Measurements from ENCODE around the gene ZFAND2A. TPM values are rescaled to one million over a fixed set of nuclear protein-coding genes. Genes with fewer than 3 reads are reported as not detected.

The ZFAND2A gene
- polyA plus RNA-seq, 3 donors: 30.6 to 126 (median 35.1) TPM

- no peaks in the 10 kb centered on the region for H3K9me3 ChIP-seq (replicated peaks in 1 of 2; ENCODE audit: control insufficient read depth in 1 of 2, insufficient read depth in 1 of 2, low read length in 2 of 2)
- H3K79me2 ChIP-seq (ENCODE audit: insufficient read depth, low read length): no peaks in the 10 kb centered on the region
- no peaks in the 10 kb centered on the region for H3K4me1 Mint-ChIP-seq
- no peaks in the 10 kb centered on the region for H3K4me1 ChIP-seq (ENCODE audit: control insufficient read depth in 1 of 2, insufficient read depth in 2 of 2, low read length in 2 of 2)
- no peak overlapping the region for H2AFZ ChIP-seq (ENCODE audit: insufficient read depth, low read depth, low read length, poor library complexity, severe bottlenecking)
- no peak for DNase-seq
- H3K27me3 ChIP-seq (ENCODE audit: control insufficient read depth in 2 of 2, insufficient read depth in 2 of 2, low read length in 2 of 2): no peaks in the 10 kb centered on the region
- no peak for TF ChIP-seq CTCF (IDR thresholded peaks at IDR 0.05)
- H3K9ac ChIP-seq (ENCODE audit: insufficient read depth, low read length, poor library complexity, severe bottlenecking): no peak overlapping the region
- H3K4me3 ChIP-seq (replicated peaks in 1 of 3; ENCODE audit: low read depth in 2 of 3, low read length in 3 of 3): no peak overlapping the region
- H3K36me3 Mint-ChIP-seq: no peaks in the 10 kb centered on the region
- H3K27me3 Mint-ChIP-seq (ENCODE audit: low read depth in 3 of 3): peaks cover 0 to 4% (median 3%) of the 10 kb centered on the region in 3 donors
- H3K27ac ChIP-seq (ENCODE audit: low read depth in 1 of 2, low read length in 2 of 2): no peak overlapping the region
- H3K9me3 Mint-ChIP-seq: peaks cover 2 to 15% (median 11%) of the 10 kb centered on the region in 7 donors
- no peak overlapping the region for H3K4me2 ChIP-seq (replicated peaks; ENCODE audit: extremely low read depth, low read length, poor library complexity, severe bottlenecking)
- no peaks in the 10 kb centered on the region for H4K20me1 ChIP-seq (ENCODE audit: insufficient read depth, low read length)
- no peak overlapping the region for H3K27ac Mint-ChIP-seq
- 96% methylated on average over 41 of the region's 43 CpGs for WGBS (ENCODE audit: insufficient coverage)
- H3K4me3 Mint-ChIP-seq: no peak overlapping the region
- intact Hi-C loops (cut with micrococcal nuclease): no loop called here
- H3K36me3 ChIP-seq (replicated peaks in 1 of 2; ENCODE audit: control insufficient read depth in 1 of 2, insufficient read depth in 2 of 2, low read length in 2 of 2): no peaks in the 10 kb centered on the region
Observed at GRCh38 chr7:1112625-1113547, 47.1 kb downstream of the ZFAND2A start.

GRCh38 chr7:1112109-1112508, 47.9 kb downstream of the ZFAND2A start:
- no peaks in the 10 kb centered on the region for H3K4me1 ChIP-seq (ENCODE audit: control insufficient read depth in 1 of 2, insufficient read depth in 2 of 2, low read length in 2 of 2)
- Mint-ChIP-seq H3K9me3 (peaks cover 2 to 12% (median 8%) of the 10 kb centered on the region in 7 donors), H3K4me3 (no peak overlapping the region), H3K27ac (no peak overlapping the region), H3K36me3 (no peaks in the 10 kb centered on the region), H3K4me1 (no peaks in the 10 kb centered on the region), H3K27me3 (ENCODE audit: low read depth in 3 of 3) (peaks cover 0 to 4% (median 2%) of the 10 kb centered on the region in 3 donors)
- intact Hi-C loops (cut with micrococcal nuclease): no loop called here
- H4K20me1 ChIP-seq (ENCODE audit: insufficient read depth, low read length): no peaks in the 10 kb centered on the region
- no peak overlapping the region for H3K4me2 ChIP-seq (replicated peaks; ENCODE audit: extremely low read depth, low read length, poor library complexity, severe bottlenecking)
- H2AFZ ChIP-seq (ENCODE audit: insufficient read depth, low read depth, low read length, poor library complexity, severe bottlenecking): no peak overlapping the region
- no peak for DNase-seq
- no peaks in the 10 kb centered on the region for H3K36me3 ChIP-seq (replicated peaks in 1 of 2; ENCODE audit: control insufficient read depth in 1 of 2, insufficient read depth in 2 of 2, low read length in 2 of 2)
- H3K9ac ChIP-seq (ENCODE audit: insufficient read depth, low read length, poor library complexity, severe bottlenecking): no peak overlapping the region
- H3K79me2 ChIP-seq (ENCODE audit: insufficient read depth, low read length): no peaks in the 10 kb centered on the region
- no peak for TF ChIP-seq CTCF (IDR thresholded peaks at IDR 0.05)
- 97% methylated on average over 9 of the region's 9 CpGs for WGBS (ENCODE audit: insufficient coverage)
- no peak overlapping the region for H3K27ac ChIP-seq (ENCODE audit: low read depth in 1 of 2, low read length in 2 of 2)
- no peaks in the 10 kb centered on the region for H3K27me3 ChIP-seq (ENCODE audit: control insufficient read depth in 2 of 2, insufficient read depth in 2 of 2, low read length in 2 of 2)
- H3K4me3 ChIP-seq (replicated peaks in 1 of 3; ENCODE audit: low read depth in 2 of 3, low read length in 3 of 3): no peak overlapping the region
- H3K9me3 ChIP-seq (replicated peaks in 1 of 2; ENCODE audit: control insufficient read depth in 1 of 2, insufficient read depth in 1 of 2, low read length in 2 of 2): no peaks in the 10 kb centered on the region
